ENCODE results near the gene TYW1B. TPM values are rescaled to one million over a fixed set of nuclear protein-coding genes. Genes with fewer than 3 reads are reported as not detected.
"Not testable (repeated sequence)": the region's sequence is repeated elsewhere in the genome, so short reads cannot be mapped to it uniquely, and the experiment has no call there.

TYW1B gene
- total and polyA plus RNA-seq, 12 donors = 0.72 to 13.4 (median 2.5) TPM

GRCh38 chr7:72704894-72705293 is 123.1 kb downstream of the TYW1B start:
- H3K9me3 ChIP-seq (replicated peaks in 1 of 3) = no peaks in the 10 kb centered on the region
- no peaks in the 10 kb centered on the region for H3K36me3 ChIP-seq (replicated peaks in 1 of 2)
- H3K27ac ChIP-seq = no peak overlapping the region
- no peaks in the 10 kb centered on the region for H3K4me1 ChIP-seq (replicated peaks in 1 of 2)
- DNase-seq = no peak
- intact Hi-C loops (cut with DNase I) = no loop called here
- H3K27me3 ChIP-seq = no peaks in the 10 kb centered on the region
- TF ChIP-seq POLR2A (IDR thresholded peaks at IDR 0.05) = no peak
- TF ChIP-seq, protein P1, sequence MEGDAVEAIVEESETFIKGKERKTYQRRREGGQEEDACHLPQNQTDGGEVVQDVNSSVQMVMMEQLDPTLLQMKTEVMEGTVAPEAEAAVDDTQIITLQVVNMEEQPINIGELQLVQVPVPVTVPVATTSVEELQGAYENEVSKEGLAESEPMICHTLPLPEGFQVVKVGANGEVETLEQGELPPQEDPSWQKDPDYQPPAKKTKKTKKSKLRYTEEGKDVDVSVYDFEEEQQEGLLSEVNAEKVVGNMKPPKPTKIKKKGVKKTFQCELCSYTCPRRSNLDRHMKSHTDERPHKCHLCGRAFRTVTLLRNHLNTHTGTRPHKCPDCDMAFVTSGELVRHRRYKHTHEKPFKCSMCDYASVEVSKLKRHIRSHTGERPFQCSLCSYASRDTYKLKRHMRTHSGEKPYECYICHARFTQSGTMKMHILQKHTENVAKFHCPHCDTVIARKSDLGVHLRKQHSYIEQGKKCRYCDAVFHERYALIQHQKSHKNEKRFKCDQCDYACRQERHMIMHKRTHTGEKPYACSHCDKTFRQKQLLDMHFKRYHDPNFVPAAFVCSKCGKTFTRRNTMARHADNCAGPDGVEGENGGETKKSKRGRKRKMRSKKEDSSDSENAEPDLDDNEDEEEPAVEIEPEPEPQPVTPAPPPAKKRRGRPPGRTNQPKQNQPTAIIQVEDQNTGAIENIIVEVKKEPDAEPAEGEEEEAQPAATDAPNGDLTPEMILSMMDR (IDR thresholded peaks at IDR 0.05) = no peak
- no peak overlapping the region for H3K4me3 ChIP-seq
- WGBS, 4 donors = 89 to 93% (median 91%) methylated on average over 3 of the region's 3 CpGs

GRCh38 chr7:72700548-72700947 is 127.5 kb downstream of the TYW1B start:
- intact Hi-C loops (cut with DNase I) = not testable (repeated sequence)
- 94 to 100% (median 98%) methylated on average over 1 of the region's 1 CpG for WGBS, 4 donors

GRCh38 chr7:72697066-72697465 is 130.9 kb downstream of the TYW1B start:
- DNase-seq; H3K27ac ChIP-seq; H3K36me3 ChIP-seq (replicated peaks in 1 of 2); H3K4me1 ChIP-seq (replicated peaks in 1 of 2); H3K4me3 ChIP-seq; H3K9me3 ChIP-seq (replicated peaks in 1 of 3); intact Hi-C loops (cut with DNase I); H3K27me3 ChIP-seq: not testable (repeated sequence)
- WGBS, 4 donors = 67 to 100% (median 82%) methylated on average over 1 of the region's 1 CpG

More at GRCh38 chr7:72700548-72700947, 127.5 kb downstream of the TYW1B start:
- H3K4me3 ChIP-seq; H3K36me3 ChIP-seq (replicated peaks in 1 of 2); H3K27me3 ChIP-seq; DNase-seq; H3K4me1 ChIP-seq (replicated peaks in 1 of 2); H3K27ac ChIP-seq; H3K9me3 ChIP-seq (replicated peaks in 1 of 3): not testable (repeated sequence)

- H3K27ac ChIP-seq; H3K4me1 ChIP-seq (replicated peaks in 1 of 2); H3K27me3 ChIP-seq; H3K4me3 ChIP-seq; H3K36me3 ChIP-seq (replicated peaks in 1 of 2); intact Hi-C loops (cut with DNase I); DNase-seq; H3K9me3 ChIP-seq (replicated peaks in 1 of 3): not testable (repeated sequence)
- WGBS, 4 donors = 24 to 50% (median 33%) methylated on average over 2 of the region's 2 CpGs
These were observed 131.4 kb downstream of the TYW1B start for GRCh38 chr7:72696643-72697042.

DNA sequence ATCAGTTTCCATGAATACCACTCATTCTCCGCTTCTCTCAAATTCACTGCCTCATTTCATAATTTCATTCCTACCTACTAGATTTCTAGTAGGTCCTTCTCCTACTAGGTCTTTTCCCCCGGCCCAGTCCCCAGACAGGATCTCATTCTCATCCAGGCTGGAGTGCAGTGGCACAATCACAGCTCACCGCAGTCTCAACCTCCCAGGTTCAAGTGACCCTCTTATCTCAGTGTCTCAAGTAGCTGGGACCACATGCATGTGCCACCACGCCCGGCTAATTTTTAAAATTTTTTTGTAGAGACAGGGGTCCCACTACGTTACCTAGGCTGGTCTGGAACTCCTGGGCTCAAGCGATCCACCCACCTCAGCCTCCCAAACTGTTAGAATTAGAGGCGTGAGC is 132.5 kb downstream of the TYW1B start:
- WGBS, 4 donors = 96 to 99% (median 97%) methylated on average over 8 of the region's 8 CpGs
- intact Hi-C loops (cut with DNase I); H3K9me3 ChIP-seq (replicated peaks in 1 of 3); DNase-seq; H3K27me3 ChIP-seq; H3K4me3 ChIP-seq; H3K27ac ChIP-seq; H3K36me3 ChIP-seq (replicated peaks in 1 of 2); H3K4me1 ChIP-seq (replicated peaks in 1 of 2): not testable (repeated sequence)

GRCh38 chr7:72691442-72691841 is 136.6 kb downstream of the TYW1B start:
- H3K27me3 ChIP-seq; H3K27ac ChIP-seq; H3K36me3 ChIP-seq (replicated peaks in 1 of 2); H3K9me3 ChIP-seq (replicated peaks in 1 of 3); DNase-seq; intact Hi-C loops (cut with DNase I); H3K4me3 ChIP-seq: not testable (repeated sequence)
- WGBS, 4 donors = 79 to 87% (median 83%) methylated on average over 2 of the region's 2 CpGs
- H3K4me1 ChIP-seq (replicated peaks in 1 of 2) = peaks cover 0 to 13% of the 10 kb centered on the region in 2 donors

DNA sequence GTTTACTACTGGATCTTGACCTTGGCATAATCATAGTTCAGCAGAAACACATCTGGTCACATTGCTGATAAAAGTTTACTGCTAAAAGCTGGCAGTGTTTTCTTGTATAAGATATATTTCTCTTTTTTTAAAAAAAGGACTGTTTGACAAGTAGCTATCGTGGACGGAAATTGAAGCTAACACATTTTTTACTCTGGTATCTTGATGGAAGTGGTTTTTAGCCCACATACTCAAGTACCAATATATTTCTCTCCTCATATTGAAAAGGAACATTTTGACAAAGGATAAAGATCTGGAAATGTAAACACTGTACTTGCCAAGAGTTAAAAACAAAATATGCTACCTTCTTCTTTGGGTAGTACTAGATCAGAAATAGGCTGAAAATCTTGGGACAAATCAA is 137.8 kb downstream of the TYW1B start:
- intact Hi-C loops (cut with DNase I); H3K36me3 ChIP-seq (replicated peaks in 1 of 2); H3K27ac ChIP-seq; H3K27me3 ChIP-seq; DNase-seq; H3K9me3 ChIP-seq (replicated peaks in 1 of 3); H3K4me3 ChIP-seq: not testable (repeated sequence)
- H3K4me1 ChIP-seq (replicated peaks in 1 of 2) = peaks cover 0 to 13% of the 10 kb centered on the region in 2 donors
- 24 to 46% (median 39%) methylated on average over 2 of the region's 2 CpGs for WGBS, 4 donors

GRCh38 chr7:72689344-72689743 is 138.7 kb downstream of the TYW1B start:
- intact Hi-C loops (cut with DNase I); H3K9me3 ChIP-seq (replicated peaks in 1 of 3); H3K4me3 ChIP-seq; H3K27ac ChIP-seq; H3K27me3 ChIP-seq; DNase-seq; H3K36me3 ChIP-seq (replicated peaks in 1 of 2): not testable (repeated sequence)
- H3K4me1 ChIP-seq (replicated peaks in 1 of 2) = peaks cover 0 to 13% of the 10 kb centered on the region in 2 donors
- 78 to 89% (median 81%) methylated on average over 1 of the region's 1 CpG for WGBS, 4 donors

- 85 to 97% (median 87%) methylated on average over 4 of the region's 4 CpGs for WGBS, 4 donors
- intact Hi-C loops (cut with DNase I); H3K27me3 ChIP-seq; H3K4me3 ChIP-seq; H3K27ac ChIP-seq; H3K36me3 ChIP-seq (replicated peaks in 1 of 2); DNase-seq; H3K9me3 ChIP-seq (replicated peaks in 1 of 3): not testable (repeated sequence)
- H3K4me1 ChIP-seq (replicated peaks in 1 of 2) = peaks cover 7 to 12% of the 10 kb centered on the region in 2 donors
These were observed 146.8 kb downstream of the TYW1B start for GRCh38 chr7:72681211-72681610.

DNA sequence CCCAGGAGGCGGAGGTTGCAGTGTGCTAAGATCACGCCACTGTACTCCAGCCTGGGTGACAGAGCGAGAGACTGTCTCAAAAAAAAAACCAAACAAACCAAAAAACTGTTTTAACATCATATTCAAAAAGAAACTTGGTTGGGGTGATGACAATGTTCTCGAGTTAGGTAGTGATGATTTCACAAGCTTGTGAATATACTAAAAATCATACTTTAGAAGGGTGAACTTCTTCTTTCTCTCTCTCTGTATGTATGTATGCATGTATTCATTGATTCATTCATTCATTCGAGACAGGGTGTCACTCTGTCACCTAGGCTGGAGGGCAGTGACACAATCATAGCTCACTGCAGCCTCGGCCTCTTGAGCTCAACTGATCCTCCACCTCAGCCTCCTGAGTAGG is 151.1 kb downstream of the TYW1B start:
- H3K9me3 ChIP-seq (replicated peaks in 1 of 3); H3K27ac ChIP-seq; H3K4me1 ChIP-seq (replicated peaks in 1 of 2); intact Hi-C loops (cut with DNase I); H3K36me3 ChIP-seq (replicated peaks in 1 of 2); H3K27me3 ChIP-seq; DNase-seq; H3K4me3 ChIP-seq: not testable (repeated sequence)
- 88 to 99% (median 95%) methylated on average over 6 of the region's 6 CpGs for WGBS, 4 donors
